GM18502 (cell line): Measurements from ENCODE around the gene GFRAL.
"Not testable (repeated sequence)": the region's sequence is repeated elsewhere in the genome, so short reads cannot be mapped to it uniquely, and the experiment has no call there.

Source experiments
- ATAC-seq: cut with Tn5 transposase; IDR thresholded peaks from one replicate; pipeline ENCODE4 v1.9.1; 2021; ENCODE audit warnings: mild to moderate bottlenecking; ENCODE audit not compliant: unreplicated experiment, poor library complexity

Gene GFRAL

GRCh38 chr6:55327169-55327568 lies at the start of gene GFRAL:
Gene GFRAL (plus strand): TSS chr6:55327469. CDS start chr6:55327555, 86 bp downstream.
- no peak for ATAC-seq

GRCh38 chr6:55277646-55278045 lies 49.6 kb upstream of the GFRAL start:
- ATAC-seq: no peak

GRCh38 chr6:55281215-55281614 lies 46.1 kb upstream of the GFRAL start:
- no peak for ATAC-seq

DNA sequence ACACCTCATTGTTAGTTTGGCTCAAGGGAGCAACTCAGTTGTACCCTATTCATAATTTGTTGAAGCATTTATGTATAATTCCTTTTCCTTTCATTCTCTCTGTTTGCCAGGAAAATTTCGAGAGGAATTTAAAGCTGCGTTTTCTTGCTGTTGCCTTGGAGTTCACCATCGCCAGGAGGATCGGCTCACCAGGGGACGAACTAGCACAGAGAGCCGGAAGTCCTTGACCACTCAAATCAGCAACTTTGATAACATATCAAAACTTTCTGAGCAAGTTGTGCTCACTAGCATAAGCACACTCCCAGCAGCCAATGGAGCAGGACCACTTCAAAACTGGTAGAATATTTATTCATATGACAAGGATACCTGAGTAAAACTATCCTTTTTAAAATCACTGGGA lies 45.2 kb upstream of the GFRAL start:
- no peak for ATAC-seq

DNA sequence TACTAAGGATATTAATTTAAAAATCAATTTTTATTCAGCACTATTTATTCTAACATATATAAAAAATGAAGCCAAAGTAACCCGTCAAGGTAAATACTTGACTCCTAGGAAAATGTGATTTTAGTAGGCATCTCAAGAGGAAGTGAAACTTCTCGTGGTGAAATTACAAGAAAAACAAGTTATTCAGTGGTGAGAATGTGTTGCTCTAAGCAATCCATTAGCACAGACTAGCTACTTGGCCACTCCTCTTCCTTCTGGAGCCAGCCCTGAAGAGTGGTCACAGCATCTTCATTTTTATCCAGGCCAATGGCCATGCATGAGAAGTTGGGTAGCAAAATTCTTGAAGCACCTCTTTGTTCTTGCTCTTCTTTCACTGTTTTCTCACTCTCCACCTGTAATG lies 40.4 kb upstream of the GFRAL start:
- ATAC-seq: peak; percentile 59

GRCh38 chr6:55290736-55291135 lies 36.5 kb upstream of the GFRAL start:
- ATAC-seq: no peak

DNA sequence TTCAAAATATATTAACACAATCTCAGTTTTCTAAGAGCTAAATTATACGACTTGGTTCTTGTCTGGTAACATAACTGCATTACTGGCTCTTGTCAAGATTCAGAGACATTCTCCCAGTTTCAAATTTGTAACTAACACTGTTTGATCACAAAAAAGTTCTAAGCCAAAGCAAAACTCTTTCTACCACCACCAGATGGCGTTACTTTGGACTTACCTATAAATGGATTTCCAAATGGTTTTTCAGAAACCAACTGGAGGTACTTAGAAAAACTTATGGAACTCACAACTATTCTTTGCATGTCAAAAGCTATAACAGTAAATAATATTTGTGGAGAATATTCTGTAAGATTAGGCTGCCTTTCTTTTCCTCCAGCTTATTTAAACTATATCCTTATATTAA lies 34.2 kb upstream of the GFRAL start:
- no peak for ATAC-seq

GRCh38 chr6:55297214-55297613 lies 30.1 kb upstream of the GFRAL start:
- not testable (repeated sequence) for ATAC-seq

GRCh38 chr6:55299286-55299985 lies 27.8 kb upstream of the GFRAL start:
- no peak for ATAC-seq

DNA sequence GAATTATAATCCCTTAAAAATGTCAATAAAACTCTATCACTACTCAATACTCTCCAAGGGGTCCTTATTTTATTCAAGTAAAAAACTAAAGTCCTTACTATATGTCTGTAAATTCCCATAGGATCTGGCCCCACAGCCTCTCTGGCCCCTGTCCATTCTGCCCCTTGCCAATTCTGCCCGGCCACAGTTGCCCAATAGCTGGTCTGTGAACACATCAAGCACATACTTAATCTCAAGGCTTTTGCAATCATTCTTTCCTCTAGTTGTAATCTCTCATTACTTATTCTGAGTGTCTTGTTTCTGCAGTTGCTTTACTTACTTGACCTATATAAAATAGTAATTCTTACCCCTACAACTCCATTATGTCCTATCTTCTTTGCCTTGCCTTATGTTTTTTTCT lies 22.5 kb upstream of the GFRAL start:
- ATAC-seq: no peak

DNA sequence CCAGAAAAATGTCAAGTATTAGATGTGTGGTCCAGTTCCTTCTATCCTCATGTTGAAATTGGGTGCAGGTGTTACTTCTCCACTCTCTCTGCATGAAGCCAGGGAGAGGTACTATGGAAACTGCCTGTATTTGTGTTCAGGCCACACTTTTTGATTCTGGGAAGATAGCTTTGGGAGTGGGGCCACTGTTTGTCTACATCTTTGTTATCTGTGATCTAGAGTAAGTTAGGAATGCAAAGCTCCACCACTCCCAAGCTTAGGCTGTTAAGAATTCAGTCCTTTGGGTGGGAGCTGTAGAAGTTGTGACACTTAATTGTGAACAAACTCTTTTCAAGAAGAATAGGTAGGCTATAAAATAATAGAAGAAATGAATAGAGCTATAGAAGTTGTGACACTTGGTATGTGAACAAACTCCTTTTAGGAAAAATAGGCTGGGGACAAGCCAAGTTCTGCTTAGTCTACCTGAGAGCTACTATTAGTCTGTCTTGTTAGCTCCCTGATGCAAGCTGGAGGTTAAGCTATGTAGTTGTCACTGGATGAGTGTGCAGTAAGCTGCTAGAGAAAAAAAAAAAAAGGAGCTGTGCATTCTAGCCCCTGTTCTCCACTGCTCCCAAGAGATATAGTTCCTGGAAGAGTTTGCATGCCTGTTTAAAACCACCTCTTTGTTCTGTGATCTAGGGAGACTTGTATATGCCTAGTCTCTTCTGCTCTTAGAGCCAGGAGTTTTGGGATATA lies 7.1 kb upstream of the GFRAL start:
- ATAC-seq: no peak

DNA sequence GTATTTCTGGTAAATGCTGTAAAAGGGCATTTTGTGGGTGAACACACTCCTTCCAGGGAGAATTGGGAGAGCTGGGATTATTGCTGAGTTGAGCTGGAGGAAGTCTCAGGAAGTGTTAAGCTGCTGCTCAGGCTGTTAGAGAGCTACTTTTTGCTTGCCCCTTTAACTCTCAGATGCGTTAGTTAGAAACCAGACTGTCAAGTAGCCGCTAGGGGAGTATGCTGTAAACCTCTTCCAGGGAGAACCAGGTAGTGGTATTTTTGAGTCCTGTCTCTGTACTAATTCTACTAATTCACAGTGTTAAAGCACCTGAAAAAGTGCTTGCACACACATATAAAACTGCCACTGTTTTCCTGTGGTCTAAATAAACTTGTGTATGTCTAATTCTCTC lies 6.6 kb upstream of the GFRAL start:
- ATAC-seq: no peak

GRCh38 chr6:55377150-55377549 lies 49.9 kb downstream of the GFRAL start:
- no peak for ATAC-seq

DNA sequence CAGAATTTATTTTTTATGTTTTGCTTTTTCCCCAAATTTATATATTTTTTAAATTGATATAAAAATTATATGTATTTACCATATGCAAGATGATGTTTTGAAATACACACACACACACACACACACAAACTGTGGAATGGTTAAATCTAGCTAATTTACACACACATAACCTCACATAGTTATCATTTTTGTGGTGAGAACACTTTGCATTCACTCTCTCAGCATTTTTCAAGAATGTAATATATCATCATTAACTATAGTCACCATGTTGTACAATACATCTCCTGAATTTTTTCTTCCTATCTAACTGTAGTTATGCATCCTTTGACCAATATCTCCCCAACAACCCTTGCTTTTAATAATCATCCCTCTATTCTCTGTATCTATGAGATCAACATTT lies 52.2 kb downstream of the GFRAL start:
- no peak for ATAC-seq

DNA sequence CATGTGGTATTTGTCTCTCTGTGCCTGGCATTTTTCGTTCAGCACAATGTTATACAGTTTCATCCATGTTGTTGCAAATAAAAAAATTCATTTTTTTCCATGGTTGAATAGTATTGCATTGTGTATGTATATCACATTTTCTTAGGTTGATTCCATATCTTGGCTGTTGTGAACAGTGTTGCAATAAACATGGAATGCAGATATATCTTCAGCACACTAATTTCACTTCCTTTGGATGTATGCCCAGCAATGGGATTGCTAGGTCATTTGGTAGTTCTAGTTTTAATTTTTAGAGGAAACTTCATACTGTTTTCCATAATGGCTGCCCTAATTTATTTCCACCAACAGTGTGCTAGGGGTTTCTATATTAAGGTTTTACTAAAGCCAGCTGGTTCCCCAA lies 52.6 kb downstream of the GFRAL start:
- ATAC-seq: no peak

- ATAC-seq: no peak
Measured at GRCh38 chr6:55388211-55388610, 60.9 kb downstream of the GFRAL start.

- no peak for ATAC-seq
Measured at GRCh38 chr6:55395871-55396270, 68.6 kb downstream of the GFRAL start.

DNA sequence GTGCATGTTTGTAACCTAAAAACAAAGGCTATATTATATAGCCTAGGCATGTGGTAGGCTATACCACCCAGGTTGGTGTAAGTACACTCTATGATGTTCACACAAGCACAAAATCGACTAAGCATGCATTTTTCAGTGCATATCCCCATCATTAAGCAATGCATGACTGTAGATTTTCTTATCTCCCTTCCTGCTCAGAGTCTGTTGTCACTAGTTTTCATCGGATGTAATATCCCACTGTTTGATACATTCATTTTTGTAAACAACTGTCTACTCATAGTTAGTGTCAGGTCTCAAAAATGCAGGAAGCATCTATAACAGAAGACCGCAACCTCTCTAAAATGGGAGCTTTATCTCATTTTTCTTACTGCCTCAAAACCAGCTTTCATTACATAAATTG lies 70.7 kb downstream of the GFRAL start:
- no peak for ATAC-seq

DNA sequence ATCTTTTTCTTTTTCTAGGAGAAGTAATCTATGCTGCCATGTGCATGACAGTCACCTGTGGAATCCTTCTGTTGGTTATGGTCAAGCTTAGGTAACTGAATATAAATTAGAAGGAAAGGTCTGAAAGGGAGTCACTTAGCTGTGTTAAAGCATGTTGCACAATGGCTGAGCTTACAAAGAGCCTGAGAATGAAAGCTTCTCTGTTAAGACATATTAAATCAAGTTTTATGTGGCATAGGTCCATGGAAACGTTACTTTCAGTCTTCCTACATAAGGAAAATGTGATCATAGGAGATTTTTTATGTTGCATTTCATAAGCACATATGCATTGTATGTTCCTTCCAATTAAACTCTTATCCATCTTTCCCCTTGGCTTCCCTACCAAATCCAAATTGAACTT lies 72.1 kb downstream of the GFRAL start:
- ATAC-seq: no peak

- ATAC-seq: no peak
Measured at GRCh38 chr6:55405474-55406235, 78.4 kb downstream of the GFRAL start.

DNA sequence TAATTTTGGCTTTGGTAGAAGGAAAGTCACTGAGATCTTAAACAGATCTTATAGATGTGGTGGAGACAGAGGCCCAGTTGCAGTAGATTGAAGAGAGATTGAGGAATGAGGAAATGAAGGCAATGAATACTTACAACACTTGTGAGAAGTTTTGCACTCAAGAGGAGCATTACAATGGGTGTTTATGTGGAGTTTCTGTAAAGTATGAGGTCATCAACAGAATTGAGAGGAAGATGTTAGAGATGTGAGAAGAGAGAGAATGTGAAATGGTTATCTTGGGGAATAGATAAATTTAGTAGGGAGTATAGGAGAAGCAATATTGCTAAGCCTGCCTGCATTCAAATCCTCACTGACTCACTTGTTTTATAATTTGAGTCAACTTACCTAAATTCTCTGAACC lies 83.4 kb downstream of the GFRAL start:
- ATAC-seq: no peak
